Mesothelial cell of epicardium (in vitro differentiated cells): ENCODE results near the gene MYLK4. TPM values are rescaled to one million over a fixed set of nuclear protein-coding genes. Genes with fewer than 3 reads are reported as not detected.
A peak's percentile ranks its signal among the peaks of the same experiment; 100 is the strongest.

Source experiments
- DNase-seq, 2 experiments: peaks; one replicate each; pipeline ENCODE4 v3.0.0; 2021; ENCODE audit warnings: low spot score in 2 of 2; ENCODE audit not compliant: unreplicated experiment in 2 of 2
- H3K27ac Mint-ChIP-seq: 2 replicates; pipeline ENCODE4 v1.8.0; 2021; ENCODE audit warnings: mixed read lengths
- H3K27me3 Mint-ChIP-seq: 2 replicates; pipeline ENCODE4 v1.8.0; 2021; ENCODE audit warnings: low read depth, mixed read lengths
- H3K36me3 Mint-ChIP-seq: 2 replicates; pipeline ENCODE4 v1.8.0; 2021; ENCODE audit warnings: mixed read lengths
- H3K4me1 Mint-ChIP-seq: 2 replicates; pipeline ENCODE4 v1.8.0; 2021; ENCODE audit warnings: mixed read lengths
- H3K4me3 Mint-ChIP-seq: 2 replicates; pipeline ENCODE4 v1.8.0; 2021; ENCODE audit warnings: mild to moderate bottlenecking, moderate library complexity, mixed read lengths
- H3K9me3 Mint-ChIP-seq: 2 replicates; pipeline ENCODE4 v1.8.0; 2021; ENCODE audit warnings: mixed read lengths
- total RNA-seq: library from RNA; stranded (reverse); gene quantifications from 3 replicates; pipeline ENCODE4 v1.2.1, GENCODE V29; 2021
- TF ChIP-seq, protein P1 (sequence below): fragments of 200-600 bp; sonication (generic); IDR thresholded peaks from one replicate; pipeline ENCODE4 v1.5.0; 2021; ENCODE audit warnings: antibody characterized with exemption; ENCODE audit not compliant: unreplicated experiment

Gene MYLK4
- total RNA-seq, 1 donor from 2014 or later, result 0.89 TPM

DNA sequence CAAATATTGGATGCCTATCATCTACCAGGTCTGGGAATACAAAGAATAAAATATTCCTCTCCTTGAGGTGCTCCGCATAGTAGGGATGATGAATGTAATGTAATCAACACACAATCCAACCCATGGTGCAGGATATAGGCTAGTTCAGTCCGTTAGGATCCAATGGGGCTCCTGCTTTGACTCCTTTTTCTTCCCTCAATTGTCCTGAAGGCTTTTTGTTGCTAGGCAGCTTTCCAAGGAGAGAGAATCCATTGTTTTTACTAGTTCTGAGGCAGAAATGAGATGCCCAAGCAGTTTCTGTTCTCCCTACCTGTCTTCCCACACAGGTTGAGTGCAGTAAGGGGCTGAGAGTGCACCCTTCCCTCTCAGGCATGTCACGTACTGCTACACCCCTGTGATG lies 26.5 kb upstream of the MYLK4 start:
- DNase-seq, result no peak
- no peak overlapping the region for H3K27ac Mint-ChIP-seq
- H3K4me3 Mint-ChIP-seq, result no peak overlapping the region
- no peaks in the 10 kb centered on the region for H3K9me3 Mint-ChIP-seq
- peaks cover 17% of the 10 kb centered on the region for H3K36me3 Mint-ChIP-seq
- TF ChIP-seq, protein P1, sequence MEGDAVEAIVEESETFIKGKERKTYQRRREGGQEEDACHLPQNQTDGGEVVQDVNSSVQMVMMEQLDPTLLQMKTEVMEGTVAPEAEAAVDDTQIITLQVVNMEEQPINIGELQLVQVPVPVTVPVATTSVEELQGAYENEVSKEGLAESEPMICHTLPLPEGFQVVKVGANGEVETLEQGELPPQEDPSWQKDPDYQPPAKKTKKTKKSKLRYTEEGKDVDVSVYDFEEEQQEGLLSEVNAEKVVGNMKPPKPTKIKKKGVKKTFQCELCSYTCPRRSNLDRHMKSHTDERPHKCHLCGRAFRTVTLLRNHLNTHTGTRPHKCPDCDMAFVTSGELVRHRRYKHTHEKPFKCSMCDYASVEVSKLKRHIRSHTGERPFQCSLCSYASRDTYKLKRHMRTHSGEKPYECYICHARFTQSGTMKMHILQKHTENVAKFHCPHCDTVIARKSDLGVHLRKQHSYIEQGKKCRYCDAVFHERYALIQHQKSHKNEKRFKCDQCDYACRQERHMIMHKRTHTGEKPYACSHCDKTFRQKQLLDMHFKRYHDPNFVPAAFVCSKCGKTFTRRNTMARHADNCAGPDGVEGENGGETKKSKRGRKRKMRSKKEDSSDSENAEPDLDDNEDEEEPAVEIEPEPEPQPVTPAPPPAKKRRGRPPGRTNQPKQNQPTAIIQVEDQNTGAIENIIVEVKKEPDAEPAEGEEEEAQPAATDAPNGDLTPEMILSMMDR, result no peak
- no peaks in the 10 kb centered on the region for H3K27me3 Mint-ChIP-seq
- no peaks in the 10 kb centered on the region for H3K4me1 Mint-ChIP-seq

DNA sequence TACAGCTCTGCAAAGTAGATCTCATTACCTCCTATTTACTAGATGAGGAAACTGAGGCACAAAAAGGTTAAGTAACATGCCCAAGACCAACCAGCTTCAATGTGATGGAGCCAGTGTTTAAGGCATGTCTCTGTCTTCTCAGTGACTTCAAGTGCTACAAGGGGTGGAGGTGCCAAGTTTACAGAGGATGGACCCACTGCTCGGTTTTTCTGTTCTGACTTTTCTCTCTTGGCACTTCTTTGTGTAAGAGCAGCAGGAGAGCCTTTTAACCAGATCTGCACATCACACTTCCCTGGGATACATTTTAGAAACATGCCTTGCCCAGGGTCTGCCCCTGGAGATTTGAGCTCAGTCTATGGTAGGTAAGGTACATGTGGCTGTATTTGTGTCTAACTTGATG lies 24.3 kb upstream of the MYLK4 start:
- DNase-seq, result no peak
- Mint-ChIP-seq H3K9me3 (no peaks in the 10 kb centered on the region), H3K27me3 (no peaks in the 10 kb centered on the region), H3K4me1 (peaks cover 11% of the 10 kb centered on the region), H3K36me3 (peaks cover 15% of the 10 kb centered on the region), H3K27ac (no peak overlapping the region), H3K4me3 (no peak overlapping the region)
- TF ChIP-seq, protein P1, result no peak

DNA sequence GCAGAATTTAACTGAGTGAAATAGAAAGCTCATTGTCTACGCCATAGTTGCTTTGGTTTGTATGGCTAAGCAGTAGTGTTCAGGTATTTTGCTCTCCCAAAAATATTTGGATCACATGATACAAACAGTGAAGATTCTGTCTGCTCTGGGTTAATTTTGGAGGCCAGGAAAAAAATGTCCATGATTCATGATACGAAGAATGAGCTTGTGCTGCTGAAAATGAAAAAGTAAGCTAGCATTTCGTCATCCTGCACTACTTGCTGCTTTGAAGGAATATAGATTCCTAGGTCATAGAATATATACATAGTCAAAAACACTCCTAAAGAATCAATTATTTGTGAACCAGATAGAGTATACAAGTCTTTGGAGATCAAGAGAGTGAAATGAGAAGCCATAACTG lies 22.7 kb upstream of the MYLK4 start:
- Mint-ChIP-seq H3K36me3 (peaks cover 13% of the 10 kb centered on the region), H3K4me3 (no peak overlapping the region), H3K27ac (no peak overlapping the region), H3K9me3 (no peaks in the 10 kb centered on the region), H3K4me1 (peaks cover 20% of the 10 kb centered on the region), H3K27me3 (no peaks in the 10 kb centered on the region)
- TF ChIP-seq, protein P1, result no peak
- no peak for DNase-seq

DNA sequence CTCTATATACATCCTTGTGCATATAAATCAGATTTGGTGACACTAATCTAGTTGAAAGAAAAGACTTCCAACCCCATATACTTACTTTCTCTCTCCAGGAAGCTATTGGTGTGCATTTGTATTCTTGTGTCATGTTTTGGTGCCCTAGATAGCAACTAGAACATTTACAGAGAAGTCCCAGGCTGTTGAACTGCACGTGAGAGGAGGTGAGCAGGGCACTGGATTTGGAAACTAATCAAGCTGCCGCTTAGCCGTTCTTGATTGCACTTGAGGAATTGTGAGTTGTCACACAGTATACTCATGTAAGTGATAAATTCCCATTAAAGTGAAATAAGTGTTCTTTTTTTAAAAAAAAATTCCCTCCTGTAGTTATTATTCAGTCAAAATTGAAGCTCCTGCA lies 22.1 kb upstream of the MYLK4 start:
- Mint-ChIP-seq H3K4me3 (no peak overlapping the region), H3K9me3 (no peaks in the 10 kb centered on the region), H3K27me3 (no peaks in the 10 kb centered on the region), H3K4me1 (peaks cover 26% of the 10 kb centered on the region), H3K36me3 (peaks cover 13% of the 10 kb centered on the region), H3K27ac (no peak overlapping the region)
- no peak for DNase-seq
- TF ChIP-seq, protein P1, result no peak

DNA sequence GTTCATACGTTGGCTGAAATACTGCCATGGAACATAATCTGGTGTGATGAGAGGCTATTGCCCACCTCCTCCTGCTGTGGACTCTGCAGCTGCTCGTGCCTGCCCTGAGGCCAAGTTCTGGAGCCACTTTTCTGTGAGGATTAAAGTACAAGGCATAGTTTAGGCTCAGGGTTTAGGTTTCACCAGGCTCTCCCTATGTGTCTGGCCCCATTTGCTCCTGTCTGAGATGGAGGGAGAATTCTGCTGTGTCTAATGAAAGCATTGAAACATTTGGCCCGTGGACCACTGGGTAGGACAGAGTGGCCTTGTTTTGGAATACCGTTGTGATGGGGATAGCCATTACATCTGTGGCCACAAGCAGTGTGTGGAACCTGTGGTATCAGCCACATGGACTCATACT lies 20.4 kb upstream of the MYLK4 start:
- no peaks in the 10 kb centered on the region for H3K27me3 Mint-ChIP-seq
- H3K4me3 Mint-ChIP-seq, result no peak overlapping the region
- no peak overlapping the region for H3K27ac Mint-ChIP-seq
- TF ChIP-seq, protein P1, result no peak
- peaks cover 35% of the 10 kb centered on the region for H3K4me1 Mint-ChIP-seq
- DNase-seq, result no peak
- no peaks in the 10 kb centered on the region for H3K9me3 Mint-ChIP-seq
- H3K36me3 Mint-ChIP-seq, result peaks cover 9% of the 10 kb centered on the region

DNA sequence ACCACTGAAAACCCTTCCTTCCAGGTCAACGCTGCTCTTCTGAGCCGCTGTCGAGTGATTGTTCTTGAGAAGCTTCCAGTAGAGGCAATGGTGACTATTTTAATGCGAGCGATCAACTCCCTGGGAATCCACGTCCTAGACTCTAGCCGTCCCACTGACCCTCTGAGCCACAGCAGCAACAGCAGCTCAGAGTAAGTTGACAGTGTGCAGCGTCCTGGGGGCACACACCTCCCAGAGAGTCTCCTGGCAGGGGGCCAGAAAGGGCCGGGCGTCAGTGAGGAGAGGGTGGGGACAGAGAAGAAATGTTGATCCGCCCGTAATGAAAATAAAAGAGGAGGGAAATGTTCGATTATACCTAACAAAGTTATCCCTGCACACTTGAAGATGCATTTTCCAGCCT lies 19.4 kb upstream of the MYLK4 start:
- peaks cover 7% of the 10 kb centered on the region for H3K36me3 Mint-ChIP-seq
- H3K4me1 Mint-ChIP-seq, result peaks cover 35% of the 10 kb centered on the region
- TF ChIP-seq, protein P1, result no peak
- DNase-seq, result no peak
- no peaks in the 10 kb centered on the region for H3K9me3 Mint-ChIP-seq
- H3K4me3 Mint-ChIP-seq, result no peak overlapping the region
- H3K27me3 Mint-ChIP-seq, result no peaks in the 10 kb centered on the region
- peak overlapping the region; percentile 27 for H3K27ac Mint-ChIP-seq
